Renal pelvis (tissue), 3 donors: Measurements from ENCODE around the gene SAMD10. TPM values are rescaled to one million over a fixed set of nuclear protein-coding genes. Genes with fewer than 3 reads are reported as not detected.

Experiments
- polyA plus RNA-seq, 3 donors: library from polyadenylated mRNA; unstranded; fragments of 120-200 nt; gene quantifications; one replicate each; pipeline ENCODE4 v1.2.1, GENCODE V29; 2013; ENCODE audit not compliant: insufficient read length in 3 of 3

The SAMD10 gene
- polyA plus RNA-seq, 3 donors = 10.0 to 12.0 (median 11.1) TPM

Other genes with a start within 250 kb of the SAMD10 start
- gene LIME1, start 243.0 kb downstream of the SAMD10 start, polyA plus RNA-seq = 10 to 100 TPM; 11.8 to 13.4 (median 12.4) TPM
- gene SLC2A4RG, start 239.9 kb downstream of the SAMD10 start, polyA plus RNA-seq = 100 to 1,000 TPM; 107 to 147 (median 140) TPM
- gene ZBTB46, start 148.4 kb downstream of the SAMD10 start, polyA plus RNA-seq = 10 to 100 TPM; 16.8 to 23.5 (median 19.5) TPM
- gene ABHD16B, start 118.1 kb downstream of the SAMD10 start, polyA plus RNA-seq = not detected
- 100 to 1,000 TPM in 1 of 3 donors, 10 to 100 TPM in 2; 85.7 to 102 (median 94.7) TPM for gene TPD52L2, start 114.4 kb downstream of the SAMD10 start, polyA plus RNA-seq
- 10 to 100 TPM; 30.3 to 35.8 (median 34.7) TPM for gene DNAJC5, start 84.5 kb downstream of the SAMD10 start, polyA plus RNA-seq
- 10 to 100 TPM; 54.0 to 66.1 (median 64.6) TPM for gene UCKL1, start 23.2 kb downstream of the SAMD10 start, polyA plus RNA-seq
- 10 to 100 TPM; 30.5 to 35.0 (median 32.6) TPM for gene ZNF512B, start 9.7 kb downstream of the SAMD10 start, polyA plus RNA-seq
- 10 to 100 TPM; 87.4 to 97.2 (median 92.1) TPM for gene PRPF6, start 1.5 kb upstream of the SAMD10 start, polyA plus RNA-seq
- gene C20orf204, start 56.5 kb upstream of the SAMD10 start, polyA plus RNA-seq = 1 to 10 TPM; 1.3 to 1.5 (median 1.3) TPM
- gene SOX18, start 70.0 kb upstream of the SAMD10 start, polyA plus RNA-seq = 10 to 100 TPM in 2 of 3 donors, 1 to 10 TPM in 1; 8.0 to 14.1 (median 13.0) TPM
- 10 to 100 TPM; 88.2 to 97.1 (median 93.6) TPM for gene TCEA2, start 83.6 kb upstream of the SAMD10 start, polyA plus RNA-seq
- 1 to 10 TPM; 6.0 to 7.9 (median 6.7) TPM for gene RGS19, start 99.9 kb upstream of the SAMD10 start, polyA plus RNA-seq
- 1 to 10 TPM in 2 of 3 donors, under 1 TPM in 1; 0.94 to 1.2 (median 1.1) TPM for gene OPRL1, start 100.4 kb upstream of the SAMD10 start, polyA plus RNA-seq
- gene LKAAEAR1, start 104.8 kb upstream of the SAMD10 start, polyA plus RNA-seq = under 1 TPM in 2 of 3 donors, not detected in 1; 0.36 TPM
- gene NPBWR2, start 127.9 kb upstream of the SAMD10 start, polyA plus RNA-seq = not detected
- under 1 TPM; 0.44 to 0.80 (median 0.61) TPM for gene MYT1, start 184.8 kb upstream of the SAMD10 start, polyA plus RNA-seq